Kidney epithelial cell (primary cell): ENCODE measurements around the gene SFMBT2. TPM values are rescaled to one million over a fixed set of nuclear protein-coding genes. Genes with fewer than 3 reads are reported as not detected.
A peak's percentile ranks its signal among the peaks of the same experiment; 100 is the strongest.

Experiments
- DNase-seq: peaks from one replicate; pipeline ENCODE4 v3.0.0-alpha.2; 2010; ENCODE audit warnings: low read depth
- H3K27me3 ChIP-seq: 2 replicates; pipeline ENCODE4 v1.6.0; 2011; ENCODE audit warnings: low read length; ENCODE audit not compliant: control insufficient read depth, insufficient read depth
- H3K36me3 ChIP-seq: 2 replicates; pipeline ENCODE4 v1.5.1; 2011; ENCODE audit warnings: low read length; ENCODE audit not compliant: control insufficient read depth, insufficient read depth
- H3K4me3 ChIP-seq: 2 replicates; pipeline ENCODE4 v1.5.1; 2011; ENCODE audit warnings: low read depth, mild to moderate bottlenecking, control low read depth, low read length
- total RNA-seq: library from RNA; depleted of rRNA; stranded (reverse); fragments of >200 nt; gene quantifications from 2 replicates; pipeline ENCODE4 v1.2.3, GENCODE V29; 2015
- TF ChIP-seq, protein P1 (sequence below): IDR thresholded peaks from 2 replicates; pipeline ENCODE4 v1.5.1; 2011; ENCODE audit warnings: mild to moderate bottlenecking, moderate library complexity, low read length, control low read depth, inconsistent platforms; ENCODE audit not compliant: insufficient read depth, poor library complexity, severe bottlenecking

Gene SFMBT2
- total RNA-seq, 1 donor from 2014 or later, result 3.1 TPM

- Histone ChIP-seq H3K27me3 (peaks cover 45% of the 10 kb centered on the region), H3K36me3 (no peaks in the 10 kb centered on the region), H3K4me3 (peak overlapping the region; percentile 60)
- TF ChIP-seq, protein P1, sequence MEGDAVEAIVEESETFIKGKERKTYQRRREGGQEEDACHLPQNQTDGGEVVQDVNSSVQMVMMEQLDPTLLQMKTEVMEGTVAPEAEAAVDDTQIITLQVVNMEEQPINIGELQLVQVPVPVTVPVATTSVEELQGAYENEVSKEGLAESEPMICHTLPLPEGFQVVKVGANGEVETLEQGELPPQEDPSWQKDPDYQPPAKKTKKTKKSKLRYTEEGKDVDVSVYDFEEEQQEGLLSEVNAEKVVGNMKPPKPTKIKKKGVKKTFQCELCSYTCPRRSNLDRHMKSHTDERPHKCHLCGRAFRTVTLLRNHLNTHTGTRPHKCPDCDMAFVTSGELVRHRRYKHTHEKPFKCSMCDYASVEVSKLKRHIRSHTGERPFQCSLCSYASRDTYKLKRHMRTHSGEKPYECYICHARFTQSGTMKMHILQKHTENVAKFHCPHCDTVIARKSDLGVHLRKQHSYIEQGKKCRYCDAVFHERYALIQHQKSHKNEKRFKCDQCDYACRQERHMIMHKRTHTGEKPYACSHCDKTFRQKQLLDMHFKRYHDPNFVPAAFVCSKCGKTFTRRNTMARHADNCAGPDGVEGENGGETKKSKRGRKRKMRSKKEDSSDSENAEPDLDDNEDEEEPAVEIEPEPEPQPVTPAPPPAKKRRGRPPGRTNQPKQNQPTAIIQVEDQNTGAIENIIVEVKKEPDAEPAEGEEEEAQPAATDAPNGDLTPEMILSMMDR, result no peak
- no peak for DNase-seq
Measured at GRCh38 chr10:7409732-7410168, 1.1 kb downstream of the SFMBT2 start.

GRCh38 chr10:7409045-7409731, 1.6 kb downstream of the SFMBT2 start:
- DNase-seq, result no peak
- TF ChIP-seq, protein P1, result no peak
- H3K4me3 ChIP-seq, result peak overlapping the region; percentile 60
- no peaks in the 10 kb centered on the region for H3K36me3 ChIP-seq
- H3K27me3 ChIP-seq, result peaks cover 45% of the 10 kb centered on the region

DNA sequence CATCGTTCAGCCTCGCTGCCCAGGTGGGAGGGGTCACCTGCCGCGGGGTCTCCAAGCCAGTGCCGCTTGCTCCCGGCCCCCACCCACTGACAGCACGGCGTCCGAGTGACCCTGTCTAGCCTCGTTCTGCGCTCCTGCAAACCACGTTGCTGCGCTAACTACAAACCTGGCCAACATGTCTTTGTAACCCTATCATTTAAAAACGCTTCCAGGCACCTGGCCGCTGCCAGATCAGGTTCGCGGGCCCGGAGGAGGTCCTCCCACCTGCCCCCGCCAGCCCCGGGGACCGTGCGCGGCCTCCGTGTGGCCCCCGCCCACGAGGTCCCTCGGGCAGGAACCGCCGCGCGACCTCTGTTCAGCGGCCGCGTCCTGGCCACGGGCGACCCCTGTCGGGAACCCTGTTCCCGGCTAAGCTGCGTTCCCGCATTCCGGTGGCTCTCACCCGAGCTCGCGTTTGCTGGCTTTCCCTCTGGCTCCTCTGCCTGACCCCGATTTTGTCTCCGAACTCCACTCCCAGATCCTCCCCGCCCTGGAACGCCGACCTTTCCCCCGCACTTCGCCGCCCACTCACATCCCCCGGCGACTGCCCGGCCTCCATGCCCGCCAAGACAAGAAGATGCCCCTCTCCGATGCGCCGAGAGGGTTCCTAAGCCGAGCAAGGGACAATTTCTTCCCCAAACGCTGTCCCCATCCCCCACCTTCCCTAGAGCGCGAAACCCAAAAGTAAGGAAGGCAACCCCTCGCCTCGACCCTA, 2.4 kb downstream of the SFMBT2 start:
- DNase-seq, result no peak
- TF ChIP-seq, protein P1, result peak; percentile 64

GRCh38 chr10:7407368-7408290, 3.2 kb downstream of the SFMBT2 start:
- no peaks in the 10 kb centered on the region for H3K36me3 ChIP-seq
- peaks cover 37% of the 10 kb centered on the region for H3K27me3 ChIP-seq
- TF ChIP-seq, protein P1, result no peak
- H3K4me3 ChIP-seq, result peak overlapping the region; percentile 60
- DNase-seq, result no peak

More for the DNA sequence above, 2.4 kb downstream of the SFMBT2 start:
- peak overlapping the region; percentile 60 for H3K4me3 ChIP-seq
- H3K36me3 ChIP-seq, result no peaks in the 10 kb centered on the region
- peaks cover 45% of the 10 kb centered on the region for H3K27me3 ChIP-seq

DNA sequence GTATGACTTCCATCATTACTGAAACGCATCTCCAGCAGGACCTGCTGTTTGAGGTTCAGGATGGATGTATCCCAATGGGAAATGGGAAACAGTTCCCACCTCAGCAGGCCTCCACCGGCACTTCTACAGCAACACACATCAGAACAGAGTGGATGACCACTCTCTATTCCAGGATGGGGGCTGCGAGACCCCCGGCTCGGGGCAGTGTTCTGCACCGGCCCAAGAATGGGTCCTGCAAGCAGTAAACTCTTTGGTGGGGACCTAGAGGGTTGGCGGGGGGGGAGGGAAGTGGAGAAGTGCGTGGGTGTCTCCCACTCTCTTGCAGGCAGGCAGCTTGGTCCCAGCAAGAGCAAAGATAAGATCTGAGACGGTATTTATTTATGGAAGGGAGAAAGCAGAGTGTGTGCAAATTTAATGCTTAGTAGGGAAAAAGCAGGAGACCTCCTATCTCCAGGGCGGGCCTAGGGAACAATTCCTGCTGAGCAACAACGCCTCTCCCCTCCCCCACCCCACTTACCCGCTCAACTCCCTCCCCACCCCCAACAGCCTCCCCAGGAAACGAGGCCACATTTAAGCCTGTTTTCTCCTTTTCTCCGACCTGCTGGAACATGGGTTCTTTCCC, 4.0 kb downstream of the SFMBT2 start:
- DNase-seq, result no peak
- H3K36me3 ChIP-seq, result no peaks in the 10 kb centered on the region
- no peak overlapping the region for H3K4me3 ChIP-seq
- peaks cover 29% of the 10 kb centered on the region for H3K27me3 ChIP-seq
- TF ChIP-seq, protein P1, result no peak
